ENCODE measurements around the gene LGR6. TPM values are rescaled to one million over a fixed set of nuclear protein-coding genes. Genes with fewer than 3 reads are reported as not detected.

LGR6 gene
- total RNA-seq, 4 donors from 2014 or later, result 0.15 TPM; not detected in 3

DNA sequence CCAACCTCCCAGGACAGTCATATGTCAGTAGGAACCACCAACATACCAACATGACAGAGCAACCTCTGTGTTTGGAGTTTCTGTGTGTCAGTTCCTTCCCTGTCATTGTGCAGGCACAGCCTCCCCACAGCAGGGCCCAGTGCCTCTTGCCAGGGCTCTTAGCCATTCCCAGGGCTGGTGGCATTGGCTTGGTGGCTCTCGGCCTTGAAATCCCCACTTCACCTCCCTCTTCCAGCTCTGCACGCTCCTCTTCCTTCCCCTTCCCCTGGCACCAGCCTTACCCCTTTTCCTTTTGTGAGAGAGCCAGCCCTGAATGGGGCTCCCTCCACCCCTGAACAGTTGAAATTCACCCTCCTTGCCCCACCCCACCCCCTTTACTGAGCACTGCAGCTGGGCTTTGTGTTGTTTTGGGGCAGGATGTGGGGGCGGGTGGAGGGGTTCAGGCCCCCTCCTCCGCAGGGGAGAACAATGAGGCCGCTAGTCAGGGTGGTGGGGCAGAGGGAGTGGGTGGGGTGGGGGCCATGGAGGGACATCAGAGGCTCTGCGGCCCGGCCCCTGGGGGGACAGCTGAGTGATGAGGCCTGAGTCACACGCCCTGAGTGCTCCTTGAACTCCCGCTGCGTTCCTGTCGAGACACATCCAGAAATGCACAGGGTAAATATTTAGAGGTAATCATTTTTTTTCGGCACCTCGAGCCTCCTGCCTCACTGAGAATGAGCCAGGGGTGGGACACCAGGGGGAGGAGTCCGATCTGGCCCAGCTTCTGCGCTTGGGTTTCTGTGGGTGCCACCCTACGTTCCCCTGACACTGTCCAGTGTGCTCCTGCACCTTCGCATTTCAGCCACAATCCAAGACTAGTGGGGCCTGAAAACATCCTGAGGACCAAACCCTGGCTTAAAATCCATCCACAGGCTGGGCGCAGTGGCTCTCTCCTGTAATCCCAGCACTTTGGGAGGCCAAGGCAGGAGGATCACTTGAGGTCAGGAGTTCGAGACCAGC lies 28.6 kb downstream of the LGR6 start:
- DNase-seq (no peak), ATAC-seq (no peak)
- TF ChIP-seq, protein P1, sequence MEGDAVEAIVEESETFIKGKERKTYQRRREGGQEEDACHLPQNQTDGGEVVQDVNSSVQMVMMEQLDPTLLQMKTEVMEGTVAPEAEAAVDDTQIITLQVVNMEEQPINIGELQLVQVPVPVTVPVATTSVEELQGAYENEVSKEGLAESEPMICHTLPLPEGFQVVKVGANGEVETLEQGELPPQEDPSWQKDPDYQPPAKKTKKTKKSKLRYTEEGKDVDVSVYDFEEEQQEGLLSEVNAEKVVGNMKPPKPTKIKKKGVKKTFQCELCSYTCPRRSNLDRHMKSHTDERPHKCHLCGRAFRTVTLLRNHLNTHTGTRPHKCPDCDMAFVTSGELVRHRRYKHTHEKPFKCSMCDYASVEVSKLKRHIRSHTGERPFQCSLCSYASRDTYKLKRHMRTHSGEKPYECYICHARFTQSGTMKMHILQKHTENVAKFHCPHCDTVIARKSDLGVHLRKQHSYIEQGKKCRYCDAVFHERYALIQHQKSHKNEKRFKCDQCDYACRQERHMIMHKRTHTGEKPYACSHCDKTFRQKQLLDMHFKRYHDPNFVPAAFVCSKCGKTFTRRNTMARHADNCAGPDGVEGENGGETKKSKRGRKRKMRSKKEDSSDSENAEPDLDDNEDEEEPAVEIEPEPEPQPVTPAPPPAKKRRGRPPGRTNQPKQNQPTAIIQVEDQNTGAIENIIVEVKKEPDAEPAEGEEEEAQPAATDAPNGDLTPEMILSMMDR (IDR thresholded peaks at IDR 0.05 in 4 of 5, conservative IDR thresholded peaks at IDR 0.05 in 1 of 5), result no peak
- no peak for TF ChIP-seq POLR2A (IDR thresholded peaks at IDR 0.05)
- H3K36me3 ChIP-seq, result no peaks in the 10 kb centered on the region
- H3K27ac ChIP-seq, result no peak overlapping the region
- intact Hi-C loops (cut with DNase I; ENCODE audit: low total_unique reads), result no loop called here
- in situ Hi-C loops (cut with MboI; ENCODE audit: low sequenced_read_pairs in 4 of 4), result no loop called here
- H3K4me1 ChIP-seq, result no peaks in the 10 kb centered on the region
- H3K4me3 ChIP-seq, result no peak overlapping the region
- no peaks in the 10 kb centered on the region for H3K9me3 ChIP-seq
- peaks cover 0 to 2% (median 0%) of the 10 kb centered on the region in 3 donors for H3K27me3 ChIP-seq

DNA sequence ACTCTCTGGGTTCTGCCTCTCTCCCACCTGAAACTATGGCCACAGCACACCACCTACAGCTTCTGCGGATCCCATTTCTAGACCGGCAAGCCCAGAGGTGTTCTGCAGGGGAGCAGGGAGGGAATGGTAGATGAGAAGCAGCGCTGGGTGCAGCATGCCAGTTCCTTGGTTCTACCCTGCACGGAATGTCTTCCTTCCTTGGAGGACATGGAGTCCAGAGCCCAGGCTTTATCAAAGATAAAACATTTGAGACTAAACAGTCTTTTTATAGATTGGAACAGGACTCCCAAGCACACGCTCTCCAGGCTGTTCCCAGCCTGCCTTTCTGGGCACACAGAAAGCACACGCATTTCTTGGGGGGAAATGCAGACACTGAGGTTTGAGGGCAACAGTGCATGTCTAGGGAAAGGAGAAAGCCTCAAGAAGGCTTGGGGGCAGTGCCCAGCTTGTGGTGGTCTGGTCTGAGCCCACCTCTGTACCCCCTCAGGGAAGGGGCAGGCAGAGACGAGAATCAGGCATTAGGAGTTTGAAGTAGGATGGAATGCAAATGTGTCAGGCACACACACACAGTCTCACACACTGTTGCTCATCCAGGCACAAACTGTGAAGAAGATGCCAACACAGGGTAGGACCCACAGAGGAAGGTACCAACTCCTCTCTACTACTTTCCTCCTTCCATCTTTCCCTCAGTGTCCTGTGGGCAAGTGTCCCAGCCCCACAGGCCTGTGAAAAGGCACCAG lies 29.7 kb downstream of the LGR6 start:
- DNase-seq (no peak), ATAC-seq (no peak)
- intact Hi-C loops (cut with DNase I; ENCODE audit: low total_unique reads), result no loop called here
- Histone ChIP-seq H3K4me1 (no peaks in the 10 kb centered on the region), H3K4me3 (no peak overlapping the region), H3K9me3 (no peaks in the 10 kb centered on the region), H3K27me3 (peaks cover 0 to 2% (median 0%) of the 10 kb centered on the region in 3 donors), H3K36me3 (no peaks in the 10 kb centered on the region), H3K27ac (no peak overlapping the region)
- in situ Hi-C loops (cut with MboI; ENCODE audit: low sequenced_read_pairs in 4 of 4), result no loop called here
- TF ChIP-seq, protein P1 (IDR thresholded peaks at IDR 0.05 in 4 of 5, conservative IDR thresholded peaks at IDR 0.05 in 1 of 5), result no peak
- TF ChIP-seq POLR2A (IDR thresholded peaks at IDR 0.05), result no peak

DNA sequence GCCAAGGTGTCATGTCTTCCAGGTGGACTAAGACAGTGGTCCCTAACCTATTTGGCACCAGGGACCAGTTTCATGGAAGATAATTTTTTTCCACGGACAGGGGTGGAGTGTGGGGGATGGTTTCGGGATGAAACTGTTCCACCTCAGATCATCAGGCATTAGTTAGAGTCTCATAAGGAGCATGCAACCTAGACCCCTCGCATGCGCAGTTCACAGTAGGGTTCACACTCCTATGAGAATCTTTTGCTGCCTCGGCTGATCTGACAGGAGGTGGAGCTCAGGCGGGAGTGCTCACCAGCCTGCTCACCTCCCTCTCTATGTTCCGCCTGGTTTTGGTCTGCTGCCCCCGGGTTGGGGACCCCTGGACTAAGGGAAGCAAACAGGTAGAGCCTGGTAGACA lies 30.9 kb downstream of the LGR6 start:
- DNase-seq, result no peak
- intact Hi-C loops (cut with DNase I; ENCODE audit: low total_unique reads), result no loop called here
- Histone ChIP-seq H3K9me3 (no peaks in the 10 kb centered on the region), H3K36me3 (no peaks in the 10 kb centered on the region), H3K27ac (no peak overlapping the region), H3K4me1 (no peaks in the 10 kb centered on the region), H3K4me3 (no peak overlapping the region), H3K27me3 (no peaks in the 10 kb centered on the region)
- TF ChIP-seq, protein P1 (IDR thresholded peaks at IDR 0.05 in 4 of 5, conservative IDR thresholded peaks at IDR 0.05 in 1 of 5), result no peak
- TF ChIP-seq POLR2A (IDR thresholded peaks at IDR 0.05), result no peak
- in situ Hi-C loops (cut with MboI; ENCODE audit: low sequenced_read_pairs in 4 of 4), result no loop called here
- no peak for ATAC-seq

DNA sequence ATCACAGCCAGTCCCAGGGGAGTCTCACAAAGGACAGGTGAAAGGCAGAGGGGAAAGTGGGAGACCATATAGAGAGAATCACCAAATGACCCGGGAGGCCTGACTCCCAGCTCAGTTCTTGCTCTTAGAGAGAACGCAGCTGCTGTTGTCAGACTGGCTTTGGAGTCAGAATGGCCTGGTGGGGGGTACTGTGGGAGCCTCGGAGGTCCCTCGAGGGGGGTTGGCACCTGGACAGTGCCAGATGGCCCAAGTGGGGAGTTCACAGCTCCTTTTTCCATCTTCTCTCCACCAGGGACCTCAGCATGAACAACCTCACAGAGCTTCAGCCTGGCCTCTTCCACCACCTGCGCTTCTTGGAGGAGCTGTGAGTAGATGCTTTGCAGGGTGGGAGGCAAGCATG lies 31.5 kb downstream of the LGR6 start:
- DNase-seq (no peak), ATAC-seq (no peak)
- Histone ChIP-seq H3K9me3 (no peaks in the 10 kb centered on the region), H3K4me3 (no peak overlapping the region), H3K27me3 (no peaks in the 10 kb centered on the region), H3K36me3 (no peaks in the 10 kb centered on the region), H3K4me1 (no peaks in the 10 kb centered on the region), H3K27ac (no peak overlapping the region)
- no peak for TF ChIP-seq POLR2A (IDR thresholded peaks at IDR 0.05)
- TF ChIP-seq, protein P1 (IDR thresholded peaks at IDR 0.05 in 4 of 5, conservative IDR thresholded peaks at IDR 0.05 in 1 of 5), result no peak
- in situ Hi-C loops (cut with MboI; ENCODE audit: low sequenced_read_pairs in 4 of 4), result no loop called here
- intact Hi-C loops (cut with DNase I; ENCODE audit: low total_unique reads), result no loop called here
